ENCODE data around the gene IFT25. TPM values are rescaled to one million over a fixed set of nuclear protein-coding genes. Genes with fewer than 3 reads are reported as not detected.
A peak's percentile ranks its signal among the peaks of the same experiment; 100 is the strongest.
"Not testable (repeated sequence)": the region's sequence is repeated elsewhere in the genome, so short reads cannot be mapped to it uniquely, and the experiment has no call there.

IFT25 gene
- polyA plus RNA-seq, 1 donor: 68.2 TPM

- DNase-seq: peak; percentile 86
Observed at GRCh38 chr1:53889304-53890298, 55.9 kb downstream of the IFT25 start, which contains the start of gene YIPF1. Gene YIPF1, minus strand, starts transcription at chr1:53889797. Its CDS starts 860 bp downstream, at chr1:53888937.

GRCh38 chr1:53888681-53889080 lies 56.8 kb downstream of the IFT25 start:
- DNase-seq: no peak

- not testable (repeated sequence) for DNase-seq
Observed at GRCh38 chr1:53883600-53883999, 61.9 kb downstream of the IFT25 start.

GRCh38 chr1:53881853-53882252 lies 63.6 kb downstream of the IFT25 start:
- DNase-seq: not testable (repeated sequence)

GRCh38 chr1:53878492-53879105 lies 66.9 kb downstream of the IFT25 start:
- peak; percentile 45 for DNase-seq

GRCh38 chr1:53875150-53875549 lies 70.3 kb downstream of the IFT25 start:
- DNase-seq: not testable (repeated sequence)

GRCh38 chr1:53871773-53872484 lies 73.6 kb downstream of the IFT25 start:
- no peak for DNase-seq

Other genes with a start within 250 kb of the IFT25 start
- gene GLIS1, start 206.5 kb downstream of the IFT25 start, polyA plus RNA-seq (ENCODE audit: insufficient read length): 2.5 TPM
- gene NDC1, start 107.4 kb downstream of the IFT25 start, polyA plus RNA-seq (ENCODE audit: insufficient read length): 38.9 TPM
- gene YIPF1, start 55.9 kb downstream of the IFT25 start, polyA plus RNA-seq (ENCODE audit: insufficient read length): 37.7 TPM
- 7.6 TPM for gene DIO1, start 51.5 kb downstream of the IFT25 start, polyA plus RNA-seq (ENCODE audit: insufficient read length)
- gene LRRC42, start 651 bp upstream of the IFT25 start, polyA plus RNA-seq (ENCODE audit: insufficient read length): 44.1 TPM
- not detected for gene LDLRAD1, start 72.5 kb upstream of the IFT25 start, polyA plus RNA-seq (ENCODE audit: insufficient read length)
- 357 TPM for gene TMEM59, start 107.5 kb upstream of the IFT25 start, polyA plus RNA-seq (ENCODE audit: insufficient read length)
- gene TCEANC2, start 107.9 kb upstream of the IFT25 start, polyA plus RNA-seq (ENCODE audit: insufficient read length): 9.4 TPM
- 0.08 TPM for gene CDCP2, start 207.3 kb upstream of the IFT25 start, polyA plus RNA-seq (ENCODE audit: insufficient read length)

Measured in left kidney (tissue), 2 donors.